HS-5 (cell line): Measurements from ENCODE around the gene GJB1.

Experiments used
- DNase-seq: peaks from one replicate; pipeline ENCODE4 v3.0.0-alpha.2; 2012; ENCODE audit warnings: low read depth

The GJB1 gene

DNA sequence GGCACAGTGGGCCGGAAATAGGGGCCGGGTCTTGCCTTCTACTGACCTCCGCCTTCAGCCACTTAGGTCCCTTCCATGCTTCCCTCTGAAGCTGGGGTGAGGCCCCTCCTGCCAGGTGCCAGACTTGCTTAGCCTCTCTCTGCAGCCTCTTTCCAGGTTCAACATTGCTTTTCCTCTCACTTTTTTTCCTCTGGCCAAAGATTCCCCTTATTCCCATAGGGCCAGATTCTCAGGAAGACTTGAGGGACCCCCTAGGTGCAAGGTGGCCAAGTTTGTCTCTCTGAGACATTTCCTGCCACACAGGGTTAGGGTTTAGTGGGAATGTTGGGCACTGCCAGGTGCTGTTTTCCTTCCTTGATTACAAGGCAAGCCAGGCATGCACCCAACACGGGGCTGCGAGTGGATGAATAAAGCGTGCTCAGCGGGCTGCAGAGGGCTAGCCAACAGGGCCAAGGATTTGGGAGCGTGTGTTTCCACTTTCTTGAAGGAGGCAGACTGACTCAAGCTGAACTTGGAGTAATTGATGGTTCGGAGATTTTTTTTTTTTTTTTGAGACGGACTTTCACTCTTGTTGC, 7.6 kb upstream of the GJB1 start:
- no peak for DNase-seq

DNA sequence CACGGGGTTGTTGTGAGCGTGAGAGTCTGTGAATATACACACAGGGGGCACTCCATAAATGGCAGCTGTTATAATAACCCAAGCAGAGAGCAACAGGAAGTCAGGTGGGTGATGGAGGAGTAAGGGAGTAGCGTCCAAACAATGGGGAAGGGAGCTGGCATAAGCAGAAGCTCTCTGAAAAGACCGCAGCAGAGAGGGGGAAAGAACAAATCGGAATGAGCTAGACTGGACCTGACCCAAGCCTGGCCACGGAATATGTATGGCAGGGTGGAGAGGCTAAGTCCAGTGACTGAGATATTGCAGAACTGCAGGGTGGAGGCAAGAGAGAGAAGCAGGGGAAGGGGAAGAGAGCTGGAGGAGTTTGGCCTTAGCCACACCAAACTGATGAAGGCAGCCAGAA, 6.5 kb upstream of the GJB1 start:
- DNase-seq, result no peak

DNA sequence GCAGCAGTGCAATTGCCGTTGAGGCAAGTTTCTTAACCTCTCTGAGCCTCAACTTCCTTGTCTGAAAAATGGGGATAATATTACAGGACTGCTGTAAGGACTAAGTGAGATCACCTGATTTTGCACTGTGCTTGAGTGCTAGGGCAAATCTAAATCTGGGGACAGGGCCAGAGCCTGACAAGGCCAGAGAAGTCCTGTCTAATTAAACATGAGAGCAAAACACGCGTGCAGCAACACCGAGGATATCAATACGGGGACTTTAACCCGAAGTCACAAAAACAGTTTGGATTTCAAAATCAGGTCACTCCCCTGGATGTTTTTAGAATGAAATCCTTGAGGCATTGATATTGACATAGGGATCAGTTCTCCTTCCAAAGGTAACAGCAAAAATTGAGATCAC, 5.7 kb upstream of the GJB1 start:
- DNase-seq, result no peak

DNA sequence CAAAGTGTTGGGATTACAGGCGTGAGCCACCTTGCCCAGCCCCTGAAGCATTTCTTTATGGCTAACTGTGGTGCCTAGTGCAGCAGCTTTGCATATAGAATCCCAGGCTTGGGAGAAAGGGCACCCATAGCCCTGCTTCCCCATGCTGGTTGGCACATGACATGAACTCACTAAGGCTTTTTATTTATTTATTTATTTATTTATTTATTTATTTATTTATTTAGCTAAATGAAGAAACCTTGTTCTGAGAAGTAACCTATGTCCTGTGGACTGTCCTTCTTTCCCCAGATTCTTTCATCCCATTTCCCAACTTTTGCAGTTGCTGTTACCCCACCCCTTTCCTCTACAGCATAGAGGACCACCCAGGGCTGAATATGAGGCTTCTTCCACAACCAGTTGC, 1.9 kb upstream of the GJB1 start:
- no peak for DNase-seq

DNA sequence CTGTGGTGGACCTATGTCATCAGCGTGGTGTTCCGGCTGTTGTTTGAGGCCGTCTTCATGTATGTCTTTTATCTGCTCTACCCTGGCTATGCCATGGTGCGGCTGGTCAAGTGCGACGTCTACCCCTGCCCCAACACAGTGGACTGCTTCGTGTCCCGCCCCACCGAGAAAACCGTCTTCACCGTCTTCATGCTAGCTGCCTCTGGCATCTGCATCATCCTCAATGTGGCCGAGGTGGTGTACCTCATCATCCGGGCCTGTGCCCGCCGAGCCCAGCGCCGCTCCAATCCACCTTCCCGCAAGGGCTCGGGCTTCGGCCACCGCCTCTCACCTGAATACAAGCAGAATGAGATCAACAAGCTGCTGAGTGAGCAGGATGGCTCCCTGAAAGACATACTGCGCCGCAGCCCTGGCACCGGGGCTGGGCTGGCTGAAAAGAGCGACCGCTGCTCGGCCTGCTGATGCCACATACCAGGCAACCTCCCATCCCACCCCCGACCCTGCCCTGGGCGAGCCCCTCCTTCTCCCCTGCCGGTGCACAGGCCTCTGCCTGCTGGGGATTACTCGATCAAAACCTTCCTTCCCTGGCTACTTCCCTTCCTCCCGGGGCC, 1.2 kb downstream of the GJB1 start:
- DNase-seq, result no peak

DNA sequence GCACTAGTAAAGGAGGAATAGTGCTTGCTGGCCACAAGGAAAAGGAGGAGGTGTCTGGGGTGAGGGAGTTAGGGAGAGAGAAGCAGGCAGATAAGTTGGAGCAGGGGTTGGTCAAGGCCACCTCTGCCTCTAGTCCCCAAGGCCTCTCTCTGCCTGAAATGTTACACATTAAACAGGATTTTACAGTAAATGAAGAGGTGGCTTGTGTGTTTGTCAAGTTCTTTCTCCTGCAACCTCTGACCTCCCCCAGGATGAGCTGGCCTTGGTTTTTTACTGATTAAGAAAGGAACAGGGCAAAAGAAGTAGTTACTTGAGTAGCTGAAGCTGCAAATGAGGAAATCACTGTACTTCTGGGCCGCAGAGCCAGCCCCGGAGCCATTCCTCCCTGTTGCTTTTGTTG, 2.0 kb downstream of the GJB1 start:
- no peak for DNase-seq

DNA sequence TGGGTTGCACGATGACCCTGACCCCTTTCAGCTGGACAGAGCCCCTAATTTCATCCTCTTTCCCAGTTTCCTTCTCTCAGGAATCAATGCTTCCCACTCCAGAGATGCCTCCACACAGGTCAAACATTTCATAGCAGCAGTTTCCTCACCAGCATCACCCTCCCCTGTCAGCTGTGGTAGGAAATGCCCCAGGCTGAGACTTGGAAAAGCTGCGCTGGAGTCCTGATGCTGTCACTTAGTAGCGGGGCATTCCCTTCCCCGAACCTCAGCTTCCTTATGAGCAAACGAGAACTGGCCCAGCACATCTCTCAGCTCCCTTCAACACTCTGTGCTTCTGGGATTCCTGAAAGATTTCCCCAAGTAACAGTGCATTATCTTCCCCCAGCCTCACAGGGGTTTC, 2.7 kb downstream of the GJB1 start:
- DNase-seq, result no peak

DNA sequence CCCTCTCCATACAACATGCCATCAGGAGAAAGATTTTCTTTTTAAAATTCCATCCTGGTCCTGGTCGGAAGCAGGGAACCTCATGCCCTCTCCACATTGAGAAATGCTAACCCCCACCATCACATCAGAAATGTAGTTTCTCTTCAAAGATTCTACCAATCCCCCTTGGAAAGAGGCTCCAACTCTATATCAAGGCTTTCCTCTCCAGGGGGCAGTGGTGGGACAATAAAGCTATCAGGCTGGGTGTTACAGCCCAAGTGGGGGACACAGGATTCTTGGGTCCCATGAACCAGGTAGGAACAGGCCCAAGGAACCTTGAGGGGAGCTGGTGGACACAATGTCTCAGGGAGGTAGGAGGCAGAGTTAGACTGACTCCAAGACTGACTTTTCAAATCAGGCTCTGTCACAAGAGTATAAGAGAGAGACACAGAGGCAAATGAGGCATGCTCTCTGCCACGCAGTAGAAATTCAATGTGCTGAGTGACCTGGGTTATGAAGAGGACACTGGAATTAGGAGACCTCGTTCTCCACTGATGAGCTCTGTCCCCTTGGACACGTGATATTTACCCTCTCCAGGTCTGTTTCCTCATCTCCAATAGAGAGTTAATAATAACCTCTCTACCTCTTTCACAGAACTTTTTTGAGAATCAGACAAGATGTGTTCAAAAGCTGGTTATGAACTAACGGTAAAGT, 4.5 kb downstream of the GJB1 start:
- DNase-seq, result no peak

DNA sequence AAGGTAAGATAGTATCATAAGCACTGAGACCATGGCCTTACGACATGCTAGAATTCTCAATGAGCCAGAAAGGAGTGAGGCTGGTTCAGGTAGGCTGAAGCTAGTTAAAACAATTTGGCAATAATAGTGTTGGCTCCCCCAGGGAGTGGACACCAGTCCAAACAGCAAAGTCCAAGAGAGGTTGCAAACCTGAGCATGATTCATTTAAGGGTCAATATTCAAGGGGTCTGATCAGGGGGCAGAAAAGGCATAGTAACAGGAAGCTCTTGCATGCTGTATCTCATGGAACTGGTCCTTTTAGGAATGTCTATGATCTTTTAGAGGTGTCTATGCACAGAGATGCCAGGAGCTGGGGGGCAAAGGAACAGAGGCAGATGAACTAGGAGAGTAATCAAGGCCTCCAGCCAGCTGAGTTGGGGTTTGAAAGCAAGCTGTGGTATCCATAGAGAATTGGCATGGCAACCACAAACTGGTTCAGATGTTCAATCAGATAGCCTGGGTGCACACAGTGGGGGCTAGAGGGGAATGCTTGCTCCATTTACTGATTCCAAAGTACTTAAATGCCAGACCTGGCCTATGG, 5.1 kb downstream of the GJB1 start:
- DNase-seq, result no peak

DNA sequence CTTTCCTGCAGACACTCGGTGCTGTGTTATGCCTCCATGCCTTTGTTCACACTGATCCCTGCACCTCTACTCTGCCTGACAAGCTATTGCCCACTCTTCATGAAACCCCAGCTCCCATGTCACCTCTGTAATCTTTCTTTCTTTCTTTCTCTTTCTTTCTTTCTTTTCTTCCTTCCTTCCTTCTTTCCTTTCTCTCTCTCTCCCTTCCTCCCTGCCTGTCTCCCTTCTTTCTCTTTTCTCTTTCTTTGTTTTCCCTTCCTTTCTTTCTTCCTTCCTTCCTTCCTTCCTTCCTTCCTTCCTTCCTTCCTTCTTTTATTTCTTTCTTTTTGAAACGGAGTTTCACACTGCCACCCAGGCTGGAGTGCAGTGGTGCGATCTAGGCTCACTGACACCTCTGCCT, 12.5 kb downstream of the GJB1 start:
- DNase-seq, result no peak

DNA sequence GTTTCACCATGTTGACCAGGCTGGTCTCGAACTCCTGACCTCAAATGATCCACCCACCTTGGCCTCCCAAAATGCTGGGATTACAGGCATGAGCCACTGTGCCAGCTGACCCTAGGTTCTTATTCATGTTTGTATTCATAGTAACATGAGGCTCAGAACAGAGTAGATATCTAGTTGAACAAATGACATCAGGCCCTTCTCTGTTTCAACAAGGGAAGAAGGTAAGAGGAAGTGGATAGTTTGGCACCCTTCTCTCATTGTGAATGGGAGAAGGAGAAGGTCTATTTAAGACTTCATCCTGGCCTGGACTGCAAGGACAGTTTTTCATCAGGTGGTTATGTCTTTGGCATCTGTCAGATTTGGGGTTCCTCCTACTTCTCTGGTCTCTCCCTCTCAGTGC, 13.8 kb downstream of the GJB1 start:
- no peak for DNase-seq

DNA sequence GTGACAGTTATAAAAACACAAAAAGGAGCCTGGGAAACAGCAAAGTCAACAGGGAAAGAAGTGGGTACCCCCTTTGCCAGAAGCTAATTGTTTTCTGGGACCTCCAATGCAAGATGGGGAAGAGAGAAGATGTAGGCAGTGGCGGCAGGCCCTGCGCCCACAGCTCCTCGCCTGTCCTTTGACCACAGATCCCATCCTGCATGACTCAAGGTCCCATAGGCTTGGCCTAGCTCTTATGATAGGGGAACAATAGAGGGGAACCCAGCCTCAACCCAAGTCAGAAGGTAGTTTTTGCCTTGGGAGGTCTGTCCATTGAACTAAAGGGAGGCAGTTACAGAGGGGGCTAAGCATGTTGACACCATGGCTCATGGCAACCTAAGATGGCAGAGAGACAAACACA, 16.8 kb downstream of the GJB1 start:
- no peak for DNase-seq

DNA sequence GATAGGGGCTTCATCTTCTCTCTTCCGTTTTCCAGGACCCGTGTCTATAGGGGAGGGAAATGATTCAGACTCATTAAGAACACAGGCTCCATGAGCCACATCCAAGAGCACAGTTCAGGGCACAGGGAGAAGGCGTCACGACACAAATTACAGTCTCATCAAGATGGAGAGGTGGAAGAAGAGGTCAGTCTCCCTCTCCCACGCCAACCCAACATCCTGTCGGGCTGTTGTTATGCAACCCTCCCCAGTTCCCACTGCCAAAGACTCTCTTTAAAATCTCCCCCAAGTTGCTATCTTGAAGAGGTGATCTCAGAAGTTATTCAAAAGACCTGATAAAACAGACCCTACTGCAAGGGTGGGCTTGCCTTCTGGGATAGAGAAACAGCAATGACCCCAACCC, 18.3 kb downstream of the GJB1 start:
- no peak for DNase-seq

DNA sequence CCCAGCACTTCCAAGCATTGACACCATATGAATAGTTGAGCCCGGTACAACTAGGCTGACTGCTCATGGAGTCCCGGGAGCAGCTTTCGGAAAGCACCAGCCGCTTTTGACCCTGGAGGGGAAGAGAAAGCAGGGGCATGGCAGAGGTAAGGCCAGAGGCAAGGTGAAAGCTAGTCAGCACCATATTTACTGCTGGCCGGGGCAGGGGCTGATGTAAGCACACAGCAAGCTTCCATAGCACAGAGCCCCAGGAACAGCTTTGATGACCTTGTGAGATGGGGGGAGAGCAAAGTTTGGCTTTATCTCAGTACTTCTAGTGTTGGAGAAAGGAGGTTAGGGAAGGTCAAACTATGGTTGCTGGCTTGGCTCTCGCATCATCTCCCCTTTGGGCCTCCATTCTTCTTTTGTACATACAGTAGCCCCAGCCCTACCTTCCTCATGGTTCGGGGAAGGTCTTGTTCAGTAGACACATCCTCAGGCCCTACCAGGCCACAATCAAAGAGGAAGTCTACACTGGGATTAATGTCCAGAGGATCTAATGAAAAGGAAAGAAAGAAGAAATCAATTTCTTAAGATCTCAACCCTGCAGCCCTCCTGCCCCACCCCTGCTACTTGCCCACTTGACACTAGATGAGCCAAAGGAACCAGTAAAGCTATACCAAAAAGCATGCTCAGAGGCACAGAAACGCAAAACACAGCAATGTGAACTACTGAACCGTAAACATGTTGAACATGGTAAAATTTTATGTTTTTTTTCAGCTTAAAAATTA, 21.5 kb downstream of the GJB1 start:
- no peak for DNase-seq

DNA sequence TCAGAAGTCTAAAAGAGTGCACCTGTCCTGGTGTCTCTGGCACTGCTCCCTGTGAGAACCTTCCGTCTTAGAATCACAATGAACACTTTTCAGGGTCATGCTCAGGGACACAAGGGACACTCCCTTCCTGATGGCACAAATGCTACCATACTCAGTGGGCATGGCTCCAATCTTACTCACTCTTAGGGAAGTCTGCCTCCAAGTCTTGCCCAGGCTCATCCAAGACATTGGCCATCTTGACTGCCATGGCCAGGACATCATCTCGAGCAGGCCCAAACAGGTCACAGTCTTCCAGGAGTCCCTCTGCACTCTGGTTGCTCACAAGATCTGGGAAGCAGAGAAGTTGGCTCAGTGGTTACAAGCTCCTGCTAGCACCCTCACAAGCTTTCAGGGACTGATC, 22.1 kb downstream of the GJB1 start:
- no peak for DNase-seq

DNA sequence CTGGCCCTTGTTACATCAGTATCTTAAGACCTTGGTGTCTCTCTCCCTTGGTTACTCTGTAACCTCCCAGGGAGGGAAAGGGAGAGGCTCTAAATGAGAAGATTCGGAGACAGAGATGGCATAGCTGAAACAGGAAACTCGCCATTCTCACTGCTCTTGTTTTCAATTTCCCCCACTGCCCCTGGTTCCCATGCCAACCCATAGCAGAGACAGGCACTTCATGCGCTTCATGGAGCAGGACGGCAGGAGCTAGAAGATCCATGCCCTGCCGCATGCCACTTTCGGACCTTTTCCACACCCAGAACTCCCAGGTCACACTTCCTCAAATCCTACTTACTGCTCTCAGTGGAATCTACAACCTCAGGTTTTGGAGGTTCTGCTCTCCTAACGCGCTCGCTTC, 27.8 kb downstream of the GJB1 start:
- no peak for DNase-seq

DNA sequence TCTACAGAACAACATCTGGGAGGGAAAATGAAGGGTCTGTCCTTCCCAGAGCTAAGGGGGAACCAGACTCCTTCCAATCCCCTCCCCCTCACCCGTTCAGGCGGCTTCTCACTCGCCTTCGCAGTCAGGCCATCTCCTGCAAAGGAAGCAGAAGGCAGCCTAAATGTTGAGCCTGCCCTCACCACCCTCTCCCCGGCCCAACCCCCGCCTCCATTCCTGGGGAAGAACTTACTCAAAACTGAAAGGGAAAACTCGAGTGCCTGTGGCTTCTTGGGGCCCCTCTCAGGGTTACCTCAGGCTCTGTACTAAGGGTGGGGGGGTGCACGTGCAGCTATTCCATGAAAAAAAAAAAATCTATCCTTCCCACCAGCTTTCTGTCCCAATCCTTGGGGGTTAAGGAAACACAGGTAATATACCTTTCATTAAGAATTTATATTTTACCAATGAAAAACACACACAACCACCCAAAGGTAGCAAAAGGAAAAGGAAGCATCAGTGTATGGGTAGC, 28.5 kb downstream of the GJB1 start:
- DNase-seq, result no peak

DNA sequence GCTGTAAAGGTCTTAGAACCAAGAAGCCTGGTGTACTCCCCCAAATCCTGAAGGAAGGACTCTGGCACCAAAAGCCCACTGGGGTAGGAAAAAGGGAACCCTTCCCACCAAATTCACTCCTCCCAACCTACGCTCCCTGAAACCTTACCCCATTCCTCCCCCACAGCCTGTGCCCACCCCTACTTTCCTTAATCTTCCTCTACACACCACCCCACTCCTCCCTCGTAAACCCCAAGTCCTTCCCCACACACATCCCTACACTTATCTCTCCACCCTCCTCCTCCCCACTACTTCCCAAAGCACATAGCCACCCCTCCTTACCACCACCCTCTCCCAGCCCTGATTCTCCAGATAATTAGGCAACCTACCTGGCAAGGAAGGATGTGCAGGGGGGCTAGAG, 29.2 kb downstream of the GJB1 start:
- no peak for DNase-seq

DNA sequence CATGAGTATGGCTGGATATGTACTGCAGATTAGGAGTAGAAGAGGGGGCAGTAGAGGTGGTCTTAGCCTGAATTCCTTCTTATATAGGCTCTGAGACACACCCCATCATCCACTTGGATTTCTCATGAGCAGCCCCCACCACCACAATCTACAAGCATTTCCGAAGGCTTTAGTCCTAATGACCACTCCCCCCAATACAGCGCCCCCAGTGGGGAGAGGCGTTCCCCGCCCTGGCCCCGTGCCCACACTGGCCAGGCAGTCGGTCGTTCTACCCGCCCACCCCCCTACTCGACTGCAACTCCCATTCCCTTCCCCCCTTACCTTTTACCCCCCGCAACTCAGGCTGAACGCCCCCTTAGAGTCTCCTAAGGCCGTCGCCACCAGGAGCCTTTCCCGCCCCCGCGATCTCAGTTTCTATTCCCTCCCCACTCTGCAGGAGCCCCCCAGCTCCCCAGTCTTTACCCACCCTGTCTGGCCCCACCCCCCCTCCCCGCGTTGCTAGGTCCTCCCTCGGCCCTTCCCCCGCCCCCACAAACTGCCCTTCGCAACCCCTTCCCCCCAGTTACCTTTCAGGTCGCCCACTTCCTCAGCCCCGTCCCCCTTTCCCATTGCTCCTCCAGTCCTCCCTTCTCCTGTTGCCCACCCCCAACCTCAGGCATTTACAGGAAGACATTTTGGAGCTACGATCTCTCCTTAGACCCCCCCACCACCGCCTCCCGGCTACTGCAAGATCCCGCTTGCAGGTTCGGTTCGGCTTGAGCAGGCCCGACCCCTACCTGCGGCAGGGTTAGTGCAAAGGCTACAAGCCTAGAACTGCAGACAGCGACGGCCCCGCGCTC, 30.4 kb downstream of the GJB1 start:
- no peak for DNase-seq

DNA sequence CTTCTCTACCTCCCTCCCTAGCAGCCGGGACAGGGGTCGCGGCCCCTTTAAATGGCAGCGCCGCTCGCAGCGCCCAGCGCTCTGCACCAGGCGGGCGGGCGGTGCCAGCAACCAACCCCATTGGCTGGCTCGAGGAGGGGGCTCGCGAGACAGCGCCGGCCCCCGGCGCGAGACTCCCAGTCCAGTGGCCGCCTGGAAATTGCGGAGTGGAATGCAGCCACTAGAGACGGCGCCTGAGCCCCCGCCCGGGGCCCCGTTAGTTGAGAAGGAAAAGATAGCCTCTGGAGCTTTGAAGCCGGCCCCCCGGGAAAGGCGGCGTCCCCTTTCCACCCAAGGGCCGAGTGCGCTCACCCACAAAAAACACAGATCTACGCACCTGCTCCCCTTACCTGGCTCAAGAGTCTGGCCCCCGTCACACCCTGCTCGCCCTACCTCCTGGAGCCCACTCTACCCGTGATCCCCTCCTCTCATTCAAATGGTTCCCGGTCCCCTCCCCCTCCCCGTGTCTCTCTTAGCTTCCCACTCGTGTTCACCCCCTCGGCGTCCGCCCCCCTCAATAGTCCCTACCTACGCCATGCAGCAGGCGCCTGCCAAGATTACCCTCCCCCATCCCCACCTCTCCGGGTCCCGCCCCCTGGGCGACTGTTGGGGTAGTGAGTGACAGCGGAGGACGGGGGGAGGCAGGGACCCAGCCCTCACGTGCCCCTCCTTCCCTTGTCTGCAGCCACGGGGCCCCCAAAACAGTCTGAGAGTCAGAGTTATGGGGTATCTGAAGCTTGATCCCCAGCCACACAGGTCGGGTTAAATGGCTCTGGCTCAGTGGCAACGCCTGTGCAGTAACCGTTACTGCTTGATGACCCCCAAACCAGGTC, 31.3 kb downstream of the GJB1 start, which contains the start of gene ZMYM3:
ZMYM3 (minus strand) TSS at position 49 of the 872 bp plus-strand sequence. CDS start 885 bp downstream, outside the sequence.
- no peak for DNase-seq

DNA sequence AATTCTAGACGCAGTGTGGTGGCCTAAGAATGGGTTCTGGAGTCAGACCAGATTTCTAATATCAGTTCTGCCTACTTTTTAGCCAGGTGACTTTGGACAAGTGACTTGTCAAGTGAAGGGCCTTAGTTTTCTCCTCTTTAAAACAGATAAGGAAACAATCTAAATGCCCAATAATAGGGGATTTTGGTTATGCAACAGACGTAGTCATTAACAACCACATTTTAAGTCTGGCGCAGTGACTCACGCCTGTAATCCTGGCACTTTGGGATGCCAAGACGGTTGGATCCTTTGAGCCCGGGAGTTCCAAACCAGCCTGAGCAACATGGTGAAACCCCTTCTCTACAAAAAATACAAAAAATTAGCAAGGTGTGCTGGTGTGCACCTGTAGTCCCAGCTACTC, 33.0 kb downstream of the GJB1 start:
- no peak for DNase-seq
